K562 (cell line): ENCODE data around the gene OTOG. TPM values are rescaled to one million over a fixed set of nuclear protein-coding genes. Genes with fewer than 3 reads are reported as not detected.

Experiments
- CBX2 ChIP-seq: fragments of 200-600 bp; sonication (generic); IDR thresholded peaks from one replicate; pipeline ENCODE4 v1.6.1; 2012; ENCODE audit warnings: mild to moderate bottlenecking, low read length, inconsistent platforms; ENCODE audit not compliant: insufficient read depth, poor library complexity, severe bottlenecking
- CHD1 ChIP-seq: fragments of 200-600 bp; sonication (generic); IDR thresholded peaks from one replicate; pipeline ENCODE4 v1.6.1; 2012; ENCODE audit warnings: mild to moderate bottlenecking, moderate library complexity, low read length, inconsistent platforms
- CSDE1 ChIP-seq, 2 experiments: fragments of 450-650 bp; IDR thresholded peaks; 2 replicates each; pipeline ENCODE4 v1.6.1; 2016; ENCODE audit warnings: mild to moderate bottlenecking in 1 of 2
- E2F5 ChIP-seq: sonication (generic); formaldehyde crosslinking; IDR thresholded peaks from 2 replicates; pipeline ENCODE4 v1.8.0; 2022; ENCODE audit warnings: mild to moderate bottlenecking, missing genetic modification reagents
- HINFP ChIP-seq: fragments of 450-650 bp; conservative IDR thresholded peaks from 2 replicates; pipeline ENCODE4 v1.6.1; 2016; ENCODE audit warnings: missing genetic modification characterization, low read depth, mild to moderate bottlenecking, control low read depth, missing compliant biosample characterization
- TFAP4 ChIP-seq: sonication (generic); formaldehyde crosslinking; IDR thresholded peaks from 2 replicates; pipeline ENCODE4 v1.8.0; 2022; ENCODE audit warnings: missing genetic modification reagents, mild to moderate bottlenecking, moderate library complexity, borderline replicate concordance
- UBTF ChIP-seq, 2 experiments: IDR thresholded peaks; 2 replicates each; pipeline ENCODE4 v1.6.1; 2012; ENCODE audit warnings: improper control_type of control experiment in 2 of 2, low read depth in 2 of 2, low read length in 2 of 2, borderline replicate concordance in 1 of 2
- USF2 ChIP-seq: sonication (generic); formaldehyde crosslinking; IDR thresholded peaks from 2 replicates; pipeline ENCODE4 v1.5.0; 2020; ENCODE audit warnings: missing genetic modification reagents
- ZNF280B ChIP-seq: fragments of 250-450 bp; sonication (Bioruptor Pico); IDR thresholded peaks from 2 replicates; pipeline ENCODE4 v1.5.1; 2021; ENCODE audit warnings: mild to moderate bottlenecking
- ZNF695 ChIP-seq: fragments of 450-650 bp; formaldehyde crosslinking; IDR thresholded peaks from 2 replicates; pipeline ENCODE4 v1.4.0; 2020; ENCODE audit warnings: mild to moderate bottlenecking, moderate library complexity
- polyA plus RNA-seq, 8 experiments: library from polyadenylated mRNA; depleted of rRNA in 4 of 8; stranded (reverse) in 5 of 8; unstranded in 3 of 8; fragments of >200 nt; fragmentation: Nextera tagmentation in 2 of 8; fragmentation: Illumina TruSeq in 1 of 8; extraction: Ambion mirVana in 2 of 8; extraction: Trizol in 1 of 8; gene quantifications; 2 replicates each; pipeline versions ENCODE4 v1.2.1 to v1.2.3, GENCODE V29; 2011 to 2014; ENCODE audit warnings: inconsistent platforms in 1 of 8, missing spikeins in 1 of 8
- total RNA-seq, 7 experiments: library from RNA; depleted of rRNA in 6 of 7; stranded (reverse); fragments of >200 nt in 6 of 7; fragmentation: Illumina TruSeq in 2 of 7; extraction: Trizol in 2 of 7; gene quantifications; 2 replicates each; pipeline versions ENCODE4 v1.2.1 to v1.2.3, GENCODE V29; 2011 to 2021; ENCODE audit warnings: low replicate concordance in 1 of 7

OTOG gene
- total and polyA plus RNA-seq, 9 of the 15 experiments (the other 6 are each of a cell fraction or from before 2014, with no cell fraction given) = not detected

- TF ChIP-seq CBX2 = no peak
- TF ChIP-seq ZNF695 (CRISPR knock-in tag) = no peak
- no peak for TF ChIP-seq CHD1
- TF ChIP-seq UBTF (IDR thresholded peaks at IDR 0.05; ENCODE audit: borderline replicate concordance in 1 of 2, low read depth in 2 of 2, low read length in 2 of 2) = no peak
- no peak for TF ChIP-seq TFAP4 (CRISPR knock-in tag)
- no peak for TF ChIP-seq HINFP (tag)
- TF ChIP-seq ZNF280B (CRISPR knock-in tag) = no peak
- no peak for TF ChIP-seq USF2 (CRISPR knock-in tag)
- TF ChIP-seq E2F5 = no peak
- no peak for TF ChIP-seq CSDE1 (IDR thresholded peaks at IDR 0.05)
Measured at GRCh38 chr11:17645190-17645970, 98.3 kb downstream of the OTOG start (continued).
